Smooth muscle cell (in vitro differentiated cells): Measurements from ENCODE around the gene KANK2. TPM values are rescaled to one million over a fixed set of nuclear protein-coding genes. Genes with fewer than 3 reads are reported as not detected.
"Not testable (repeated sequence)": the region's sequence is repeated elsewhere in the genome, so short reads cannot be mapped to it uniquely, and the experiment has no call there.

Experiments
- DNase-seq: peaks from one replicate; lab custom pipeline; 2025; ENCODE audit not compliant: unreplicated experiment; lab: John Stamatoyannopoulos, UW
- H2AFZ ChIP-seq: fragments of 200-600 bp; sonication (generic); 2 replicates; pipeline ENCODE4 v1.6.0; 2016; ENCODE audit warnings: antibody characterized with exemption, low read depth, mild to moderate bottlenecking
- H3F3A ChIP-seq: fragments of 200-600 bp; sonication (generic); 2 replicates; pipeline ENCODE4 v1.6.0; 2017; ENCODE audit warnings: antibody characterized with exemption, low read depth
- H3K27ac ChIP-seq: fragments of 200-600 bp; sonication (generic); 2 replicates; pipeline ENCODE4 v1.5.1; 2016; ENCODE audit warnings: low read depth, mild to moderate bottlenecking
- H3K27me3 ChIP-seq: fragments of 200-600 bp; sonication (generic); 2 replicates; pipeline ENCODE4 v1.6.1; 2016; ENCODE audit warnings: low read depth, mild to moderate bottlenecking
- H3K36me3 ChIP-seq: fragments of 200-600 bp; sonication (generic); 2 replicates; pipeline ENCODE4 v1.5.1; 2016; ENCODE audit warnings: low read depth
- H3K4me1 ChIP-seq: fragments of 200-600 bp; sonication (generic); 2 replicates; pipeline ENCODE4 v1.5.1; 2016; ENCODE audit warnings: low read depth
- H3K4me2 ChIP-seq: fragments of 200-600 bp; sonication (generic); 2 replicates; pipeline ENCODE4 v1.6.0; 2016; ENCODE audit warnings: mild to moderate bottlenecking
- H3K4me3 ChIP-seq: fragments of 200-600 bp; sonication (generic); 2 replicates; pipeline ENCODE4 v1.5.1; 2016; ENCODE audit warnings: mild to moderate bottlenecking
- H3K79me2 ChIP-seq: fragments of 200-600 bp; sonication (generic); 2 replicates; pipeline ENCODE4 v1.6.0; 2016; ENCODE audit warnings: low read depth, mild to moderate bottlenecking
- H3K9ac ChIP-seq: fragments of 200-600 bp; sonication (generic); 2 replicates; pipeline ENCODE4 v1.6.0; 2016; ENCODE audit warnings: low read depth
- H3K9me3 ChIP-seq: fragments of 200-600 bp; sonication (generic); replicated peaks from 2 replicates; pipeline ENCODE4 v1.5.1; 2016; ENCODE audit warnings: low read depth
- H4K20me1 ChIP-seq: fragments of 200-600 bp; sonication (generic); 2 replicates; pipeline ENCODE4 v1.6.0; 2016; ENCODE audit warnings: low read depth
- CTCF ChIP-seq: fragments of 200-600 bp; sonication (generic); IDR thresholded peaks from 2 replicates; pipeline ENCODE4 v1.5.1; 2017; ENCODE audit warnings: borderline replicate concordance, mild to moderate bottlenecking, antibody characterized with exemption; ENCODE audit not compliant: insufficient read depth, poor library complexity, severe bottlenecking
- WGBS: methylation state at CpG from one replicate; pipeline ENCODE4 v1.1.7; 2016; ENCODE audit warnings: low lambda C conversion rate; 5-methylcytosine and 5-hydroxymethylcytosine counted together
- polyA plus RNA-seq: library from polyadenylated mRNA; unstranded; fragments of >200 nt; fragmentation: Nextera tagmentation; extraction: Ambion mirVana; gene quantifications from 2 replicates; pipeline ENCODE4 v1.2.1, GENCODE V29; 2016
- total RNA-seq: library from RNA; depleted of rRNA; stranded (reverse); fragments of >200 nt; gene quantifications from 2 replicates; pipeline ENCODE4 v1.2.3, GENCODE V29; 2014

KANK2 gene
- total and polyA plus RNA-seq, 2 experiments from 2014 or later = 28.1 to 32.0 TPM

GRCh38 chr19:11182994-11183393 lies 14.4 kb downstream of the KANK2 start:
- H3F3A ChIP-seq = peaks cover 5% of the 10 kb centered on the region
- 100% methylated on average over 1 of the region's 1 CpG for WGBS
- DNase-seq = no peak
- no peaks in the 10 kb centered on the region for H3K9me3 ChIP-seq
- peaks cover 27% of the 10 kb centered on the region for H3K79me2 ChIP-seq
- H3K36me3 ChIP-seq = peaks cover 4% of the 10 kb centered on the region
- no peak overlapping the region for H3K4me3 ChIP-seq
- no peak overlapping the region for H3K4me2 ChIP-seq
- H4K20me1 ChIP-seq = no peaks in the 10 kb centered on the region
- no peaks in the 10 kb centered on the region for H3K4me1 ChIP-seq
- no peak for TF ChIP-seq CTCF
- no peak overlapping the region for H2AFZ ChIP-seq
- no peak overlapping the region for H3K9ac ChIP-seq
- H3K27me3 ChIP-seq = no peaks in the 10 kb centered on the region
- H3K27ac ChIP-seq = no peak overlapping the region

GRCh38 chr19:11181488-11181887 lies 15.9 kb downstream of the KANK2 start:
- H3K4me2 ChIP-seq = no peak overlapping the region
- no peaks in the 10 kb centered on the region for H3K9me3 ChIP-seq
- DNase-seq = no peak
- H3K27ac ChIP-seq = no peak overlapping the region
- H3K79me2 ChIP-seq = peaks cover 24% of the 10 kb centered on the region
- H3K9ac ChIP-seq = no peak overlapping the region
- no peak overlapping the region for H2AFZ ChIP-seq
- no peaks in the 10 kb centered on the region for H4K20me1 ChIP-seq
- no peak overlapping the region for H3K4me3 ChIP-seq
- H3K36me3 ChIP-seq = peaks cover 4% of the 10 kb centered on the region
- no peak for TF ChIP-seq CTCF
- no peaks in the 10 kb centered on the region for H3K4me1 ChIP-seq
- no peaks in the 10 kb centered on the region for H3K27me3 ChIP-seq
- 96% methylated on average over 4 of the region's 4 CpGs for WGBS
- peaks cover 5% of the 10 kb centered on the region for H3F3A ChIP-seq

- not testable (repeated sequence) for H4K20me1 ChIP-seq, H3K4me2 ChIP-seq, H2AFZ ChIP-seq, H3K4me1 ChIP-seq, H3K36me3 ChIP-seq, H3K4me3 ChIP-seq, H3K27me3 ChIP-seq, DNase-seq, H3K27ac ChIP-seq, H3K9me3 ChIP-seq, H3K9ac ChIP-seq, H3F3A ChIP-seq
- H3K79me2 ChIP-seq = peaks cover 21% of the 10 kb centered on the region
- WGBS = 97% methylated on average over 7 of the region's 8 CpGs
Observed at GRCh38 chr19:11180975-11181374, 16.4 kb downstream of the KANK2 start.

GRCh38 chr19:11180346-11180745 lies 17.0 kb downstream of the KANK2 start:
- Histone ChIP-seq H3K27ac (no peak overlapping the region), H4K20me1 (no peaks in the 10 kb centered on the region), H3K9ac (no peak overlapping the region), H3K36me3 (peaks cover 4% of the 10 kb centered on the region), H3K27me3 (no peaks in the 10 kb centered on the region), H3K4me3 (no peak overlapping the region), H3K9me3 (no peaks in the 10 kb centered on the region), H3K4me2 (no peak overlapping the region), H3K4me1 (no peaks in the 10 kb centered on the region), H3F3A (peaks cover 5% of the 10 kb centered on the region), H2AFZ (no peak overlapping the region), H3K79me2 (peaks cover 21% of the 10 kb centered on the region)
- WGBS = 66% methylated on average over 8 of the region's 8 CpGs
- TF ChIP-seq CTCF = no peak
- DNase-seq = no peak
